Measurements from ENCODE around the gene CYP46A1.

Gene CYP46A1

GRCh38 chr14:99707420-99707819 lies 23.3 kb downstream of the CYP46A1 start:
- H3K9me3 ChIP-seq (ENCODE audit: low read length), result peaks cover 10% of the 10 kb centered on the region
- no peaks in the 10 kb centered on the region for H3K4me1 ChIP-seq (ENCODE audit: insufficient read depth, low read length)
- no peaks in the 10 kb centered on the region for H3K36me3 ChIP-seq (ENCODE audit: insufficient read depth, low read length)
- no peaks in the 10 kb centered on the region for H3K27me3 ChIP-seq (ENCODE audit: insufficient read depth, low read length)
- H3K4me3 ChIP-seq (ENCODE audit: low read length), result no peak overlapping the region
- no peak overlapping the region for H2AFZ ChIP-seq (ENCODE audit: low read depth, low read length)

GRCh38 chr14:99707921-99708320 lies 23.8 kb downstream of the CYP46A1 start:
- no peak overlapping the region for H3K4me3 ChIP-seq (ENCODE audit: low read length)

GRCh38 chr14:99708449-99708848 lies 24.4 kb downstream of the CYP46A1 start:
- no peak overlapping the region for H3K4me3 ChIP-seq (ENCODE audit: low read length)
- no peaks in the 10 kb centered on the region for H3K4me1 ChIP-seq (ENCODE audit: insufficient read depth, low read length)
- H2AFZ ChIP-seq (ENCODE audit: low read depth, low read length), result no peak overlapping the region
- H3K9me3 ChIP-seq (ENCODE audit: low read length), result peaks cover 4% of the 10 kb centered on the region
- H3K27me3 ChIP-seq (ENCODE audit: insufficient read depth, low read length), result no peaks in the 10 kb centered on the region
- H3K36me3 ChIP-seq (ENCODE audit: insufficient read depth, low read length), result no peaks in the 10 kb centered on the region

More at GRCh38 chr14:99707921-99708320, 23.8 kb downstream of the CYP46A1 start:
- Histone ChIP-seq H3K27me3 (ENCODE audit: insufficient read depth, low read length) (no peaks in the 10 kb centered on the region), H3K36me3 (ENCODE audit: insufficient read depth, low read length) (no peaks in the 10 kb centered on the region), H3K4me1 (ENCODE audit: insufficient read depth, low read length) (no peaks in the 10 kb centered on the region), H2AFZ (ENCODE audit: low read depth, low read length) (no peak overlapping the region), H3K9me3 (ENCODE audit: low read length) (peaks cover 8% of the 10 kb centered on the region)

GRCh38 chr14:99713972-99714371 lies 29.9 kb downstream of the CYP46A1 start:
- no peaks in the 10 kb centered on the region for H3K27me3 ChIP-seq (ENCODE audit: insufficient read depth, low read length)
- H3K9me3 ChIP-seq (ENCODE audit: low read length), result no peaks in the 10 kb centered on the region
- H3K36me3 ChIP-seq (ENCODE audit: insufficient read depth, low read length), result no peaks in the 10 kb centered on the region
- H2AFZ ChIP-seq (ENCODE audit: low read depth, low read length), result no peak overlapping the region
- no peak overlapping the region for H3K4me3 ChIP-seq (ENCODE audit: low read length)
- no peaks in the 10 kb centered on the region for H3K4me1 ChIP-seq (ENCODE audit: insufficient read depth, low read length)

- Histone ChIP-seq H2AFZ (ENCODE audit: low read depth, low read length) (no peak overlapping the region), H3K4me3 (ENCODE audit: low read length) (no peak overlapping the region), H3K36me3 (ENCODE audit: insufficient read depth, low read length) (no peaks in the 10 kb centered on the region), H3K4me1 (ENCODE audit: insufficient read depth, low read length) (no peaks in the 10 kb centered on the region), H3K9me3 (ENCODE audit: low read length) (no peaks in the 10 kb centered on the region), H3K27me3 (ENCODE audit: insufficient read depth, low read length) (no peaks in the 10 kb centered on the region)
Measured at GRCh38 chr14:99715266-99716000, 31.3 kb downstream of the CYP46A1 start.

- Histone ChIP-seq H3K36me3 (ENCODE audit: insufficient read depth, low read length) (no peaks in the 10 kb centered on the region), H3K4me3 (ENCODE audit: low read length) (no peak overlapping the region), H2AFZ (ENCODE audit: low read depth, low read length) (no peak overlapping the region), H3K9me3 (ENCODE audit: low read length) (no peaks in the 10 kb centered on the region), H3K27me3 (ENCODE audit: insufficient read depth, low read length) (no peaks in the 10 kb centered on the region), H3K4me1 (ENCODE audit: insufficient read depth, low read length) (no peaks in the 10 kb centered on the region)
Measured at GRCh38 chr14:99716091-99716849, 32.2 kb downstream of the CYP46A1 start.

GRCh38 chr14:99716850-99717681 lies 33.0 kb downstream of the CYP46A1 start:
- Histone ChIP-seq H3K4me3 (ENCODE audit: low read length) (no peak overlapping the region), H2AFZ (ENCODE audit: low read depth, low read length) (no peak overlapping the region), H3K4me1 (ENCODE audit: insufficient read depth, low read length) (no peaks in the 10 kb centered on the region), H3K9me3 (ENCODE audit: low read length) (no peaks in the 10 kb centered on the region), H3K27me3 (ENCODE audit: insufficient read depth, low read length) (no peaks in the 10 kb centered on the region), H3K36me3 (ENCODE audit: insufficient read depth, low read length) (no peaks in the 10 kb centered on the region)

GRCh38 chr14:99717682-99718013 lies 33.5 kb downstream of the CYP46A1 start:
- H3K9me3 ChIP-seq (ENCODE audit: low read length), result no peaks in the 10 kb centered on the region
- no peaks in the 10 kb centered on the region for H3K27me3 ChIP-seq (ENCODE audit: insufficient read depth, low read length)
- H3K4me3 ChIP-seq (ENCODE audit: low read length), result no peak overlapping the region
- H3K4me1 ChIP-seq (ENCODE audit: insufficient read depth, low read length), result no peaks in the 10 kb centered on the region
- H3K36me3 ChIP-seq (ENCODE audit: insufficient read depth, low read length), result no peaks in the 10 kb centered on the region
- H2AFZ ChIP-seq (ENCODE audit: low read depth, low read length), result no peak overlapping the region

GRCh38 chr14:99718031-99718810 lies 34.1 kb downstream of the CYP46A1 start:
- no peaks in the 10 kb centered on the region for H3K27me3 ChIP-seq (ENCODE audit: insufficient read depth, low read length)
- no peaks in the 10 kb centered on the region for H3K36me3 ChIP-seq (ENCODE audit: insufficient read depth, low read length)
- no peak overlapping the region for H3K4me3 ChIP-seq (ENCODE audit: low read length)
- H3K4me1 ChIP-seq (ENCODE audit: insufficient read depth, low read length), result no peaks in the 10 kb centered on the region
- no peaks in the 10 kb centered on the region for H3K9me3 ChIP-seq (ENCODE audit: low read length)
- no peak overlapping the region for H2AFZ ChIP-seq (ENCODE audit: low read depth, low read length)

- H3K27me3 ChIP-seq (ENCODE audit: insufficient read depth, low read length), result no peaks in the 10 kb centered on the region
- no peaks in the 10 kb centered on the region for H3K4me1 ChIP-seq (ENCODE audit: insufficient read depth, low read length)
- no peak overlapping the region for H3K4me3 ChIP-seq (ENCODE audit: low read length)
- H3K9me3 ChIP-seq (ENCODE audit: low read length), result no peaks in the 10 kb centered on the region
- no peaks in the 10 kb centered on the region for H3K36me3 ChIP-seq (ENCODE audit: insufficient read depth, low read length)
- no peak overlapping the region for H2AFZ ChIP-seq (ENCODE audit: low read depth, low read length)
Measured at GRCh38 chr14:99718811-99719192, 34.7 kb downstream of the CYP46A1 start.

GRCh38 chr14:99720941-99721791 lies 37.1 kb downstream of the CYP46A1 start:
- H3K9me3 ChIP-seq (ENCODE audit: low read length), result no peaks in the 10 kb centered on the region
- no peak overlapping the region for H3K4me3 ChIP-seq (ENCODE audit: low read length)
- H3K27me3 ChIP-seq (ENCODE audit: insufficient read depth, low read length), result no peaks in the 10 kb centered on the region
- H3K4me1 ChIP-seq (ENCODE audit: insufficient read depth, low read length), result no peaks in the 10 kb centered on the region
- H2AFZ ChIP-seq (ENCODE audit: low read depth, low read length), result no peak overlapping the region
- no peaks in the 10 kb centered on the region for H3K36me3 ChIP-seq (ENCODE audit: insufficient read depth, low read length)
